Coronary artery (tissue), 2 donors: ENCODE measurements around the gene ABCG4.
"Not testable (repeated sequence)": the region's sequence is repeated elsewhere in the genome, so short reads cannot be mapped to it uniquely, and the experiment has no call there.

Experiments used
- DNase-seq: peaks from one replicate; pipeline ENCODE4 v3.0.0-alpha.2; 2017; ENCODE audit warnings: low spot score
- H3K27ac ChIP-seq, 2 donors: fragments of 200-600 bp; sonication (generic); one replicate each; pipeline ENCODE4 v1.5.1; 2016 to 2019
- H3K4me3 ChIP-seq: fragments of 200-600 bp; sonication (generic); 2 replicates; pipeline ENCODE4 v1.5.1; 2016; ENCODE audit warnings: mild to moderate bottlenecking, moderate library complexity
- TF ChIP-seq, protein P1 (sequence below): fragments of 200-600 bp; sonication (generic); IDR thresholded peaks from one replicate; pipeline ENCODE4 v1.5.1; 2019; ENCODE audit warnings: antibody characterized with exemption

The ABCG4 gene

DNA sequence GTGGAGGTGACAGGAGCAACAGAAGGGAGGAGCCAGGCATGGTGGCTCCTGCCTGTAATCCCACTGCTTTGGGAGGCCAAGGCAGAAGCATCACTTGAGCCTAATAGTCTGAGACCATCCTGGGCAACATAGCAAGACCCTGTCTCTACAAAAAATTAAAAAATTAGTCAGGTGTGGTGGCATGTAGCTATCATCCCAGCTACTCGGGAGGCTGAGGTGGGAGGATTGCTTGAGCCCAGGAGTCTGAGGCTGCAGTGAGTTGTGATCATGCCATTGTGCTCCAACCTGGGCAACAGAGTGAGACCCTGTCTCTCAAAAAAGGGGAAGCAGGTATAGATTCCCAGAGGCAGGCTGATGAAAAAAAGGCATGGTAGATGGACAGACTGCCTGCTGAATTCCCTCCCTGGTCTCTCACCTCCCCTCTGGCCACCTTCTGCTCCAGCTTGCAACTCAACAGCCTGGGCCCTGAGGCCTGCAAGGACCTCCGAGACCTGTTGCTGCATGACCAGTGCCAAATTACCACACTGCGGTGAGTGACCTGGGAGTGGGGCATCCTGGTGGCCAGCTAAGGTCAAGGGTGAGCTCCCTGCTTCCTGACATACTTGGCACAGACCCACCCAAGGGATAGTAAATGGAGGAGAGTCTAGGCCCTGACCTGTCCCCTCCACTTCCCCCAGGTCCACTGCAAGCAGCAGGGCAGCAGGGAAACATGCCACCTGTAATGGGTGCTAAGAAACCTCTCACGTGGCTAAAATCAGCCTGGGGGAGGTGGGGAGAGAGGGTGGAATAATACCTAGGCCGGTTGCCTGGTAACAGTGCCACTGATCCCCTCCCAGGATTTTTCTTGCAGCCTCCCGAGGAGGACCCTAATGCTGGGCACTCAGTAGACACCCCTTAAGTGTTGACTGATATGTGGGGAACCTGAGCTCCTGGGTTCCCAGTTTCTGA lies 32.2 kb downstream of the ABCG4 start:
- H3K27ac ChIP-seq: no peak overlapping the region
- TF ChIP-seq, protein P1, sequence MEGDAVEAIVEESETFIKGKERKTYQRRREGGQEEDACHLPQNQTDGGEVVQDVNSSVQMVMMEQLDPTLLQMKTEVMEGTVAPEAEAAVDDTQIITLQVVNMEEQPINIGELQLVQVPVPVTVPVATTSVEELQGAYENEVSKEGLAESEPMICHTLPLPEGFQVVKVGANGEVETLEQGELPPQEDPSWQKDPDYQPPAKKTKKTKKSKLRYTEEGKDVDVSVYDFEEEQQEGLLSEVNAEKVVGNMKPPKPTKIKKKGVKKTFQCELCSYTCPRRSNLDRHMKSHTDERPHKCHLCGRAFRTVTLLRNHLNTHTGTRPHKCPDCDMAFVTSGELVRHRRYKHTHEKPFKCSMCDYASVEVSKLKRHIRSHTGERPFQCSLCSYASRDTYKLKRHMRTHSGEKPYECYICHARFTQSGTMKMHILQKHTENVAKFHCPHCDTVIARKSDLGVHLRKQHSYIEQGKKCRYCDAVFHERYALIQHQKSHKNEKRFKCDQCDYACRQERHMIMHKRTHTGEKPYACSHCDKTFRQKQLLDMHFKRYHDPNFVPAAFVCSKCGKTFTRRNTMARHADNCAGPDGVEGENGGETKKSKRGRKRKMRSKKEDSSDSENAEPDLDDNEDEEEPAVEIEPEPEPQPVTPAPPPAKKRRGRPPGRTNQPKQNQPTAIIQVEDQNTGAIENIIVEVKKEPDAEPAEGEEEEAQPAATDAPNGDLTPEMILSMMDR: no peak
- H3K4me3 ChIP-seq: no peak overlapping the region
- no peak for DNase-seq

DNA sequence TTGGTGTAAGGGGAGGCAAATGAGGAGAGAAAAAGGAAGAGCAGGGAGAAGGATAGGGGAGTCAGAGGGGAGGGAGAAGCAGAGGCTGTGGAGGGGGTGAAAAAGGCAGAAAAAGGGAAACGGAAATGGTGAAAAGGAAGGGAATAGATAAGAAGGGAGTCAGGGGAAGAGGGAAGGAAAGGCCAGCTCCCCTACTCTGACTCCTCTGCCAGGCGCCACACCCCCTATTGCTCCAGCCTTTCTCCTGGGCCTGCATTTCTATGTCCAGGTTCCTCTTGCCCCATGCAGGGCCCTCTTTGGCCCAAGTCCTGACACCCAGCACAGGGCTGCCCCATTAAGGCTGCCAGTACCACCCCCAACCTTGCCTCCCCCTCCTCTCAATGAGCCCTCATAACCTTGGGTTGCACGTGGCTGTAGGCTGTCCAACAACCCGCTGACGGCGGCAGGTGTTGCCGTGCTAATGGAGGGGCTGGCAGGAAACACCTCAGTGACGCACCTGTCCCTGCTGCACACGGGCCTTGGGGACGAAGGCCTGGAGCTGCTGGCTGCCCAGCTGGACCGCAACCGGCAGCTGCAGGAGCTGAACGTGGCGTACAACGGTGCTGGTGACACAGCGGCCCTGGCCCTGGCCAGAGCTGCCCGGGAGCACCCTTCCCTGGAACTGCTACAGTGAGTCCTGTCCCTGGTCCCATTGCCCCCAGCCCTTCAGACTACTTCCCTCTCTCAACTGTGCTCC lies 33.0 kb downstream of the ABCG4 start:
- H3K27ac ChIP-seq: no peak overlapping the region
- TF ChIP-seq, protein P1: no peak

GRCh38 chr11:119184399-119184798 lies 35.5 kb downstream of the ABCG4 start:
- DNase-seq, H3K4me3 ChIP-seq, H3K27ac ChIP-seq: not testable (repeated sequence)

More for the DNA sequence above, 33.0 kb downstream of the ABCG4 start:
- H3K4me3 ChIP-seq: no peak overlapping the region
- DNase-seq: no peak

GRCh38 chr11:119185981-119186634 lies 37.3 kb downstream of the ABCG4 start:
- DNase-seq: no peak
- TF ChIP-seq, protein P1: no peak
- H3K4me3 ChIP-seq: no peak overlapping the region
- no peak overlapping the region for H3K27ac ChIP-seq

- Histone ChIP-seq H3K27ac (no peak overlapping the region), H3K4me3 (no peak overlapping the region)
- TF ChIP-seq, protein P1: no peak
- no peak for DNase-seq
These were observed 38.5 kb downstream of the ABCG4 start for GRCh38 chr11:119187123-119187892.

GRCh38 chr11:119188067-119188466 lies 39.2 kb downstream of the ABCG4 start:
- DNase-seq: no peak

More at GRCh38 chr11:119188067-119188466, 39.2 kb downstream of the ABCG4 start:
- H3K27ac ChIP-seq: no peak overlapping the region
- TF ChIP-seq, protein P1: no peak
- no peak overlapping the region for H3K4me3 ChIP-seq
